GM18519 (cell line): ENCODE data around the gene HNRNPH1.
"Not testable (repeated sequence)": the region's sequence is repeated elsewhere in the genome, so short reads cannot be mapped to it uniquely, and the experiment has no call there.

Experiments
- ATAC-seq: cut with Tn5 transposase; IDR thresholded peaks from one replicate; pipeline ENCODE4 v1.9.1; 2021; ENCODE audit warnings: mild to moderate bottlenecking, moderate library complexity; ENCODE audit not compliant: unreplicated experiment, low FRiP score

Gene HNRNPH1, protein sequence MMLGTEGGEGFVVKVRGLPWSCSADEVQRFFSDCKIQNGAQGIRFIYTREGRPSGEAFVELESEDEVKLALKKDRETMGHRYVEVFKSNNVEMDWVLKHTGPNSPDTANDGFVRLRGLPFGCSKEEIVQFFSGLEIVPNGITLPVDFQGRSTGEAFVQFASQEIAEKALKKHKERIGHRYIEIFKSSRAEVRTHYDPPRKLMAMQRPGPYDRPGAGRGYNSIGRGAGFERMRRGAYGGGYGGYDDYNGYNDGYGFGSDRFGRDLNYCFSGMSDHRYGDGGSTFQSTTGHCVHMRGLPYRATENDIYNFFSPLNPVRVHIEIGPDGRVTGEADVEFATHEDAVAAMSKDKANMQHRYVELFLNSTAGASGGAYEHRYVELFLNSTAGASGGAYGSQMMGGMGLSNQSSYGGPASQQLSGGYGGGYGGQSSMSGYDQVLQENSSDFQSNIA

GRCh38 chr5:179623003-179623905 is at the start of gene HNRNPH1:
TSS of gene HNRNPH1 (minus strand) at chr5:179623671. CDS start at chr5:179623133, 538 bp downstream.
- ATAC-seq: peak; percentile 57

DNA sequence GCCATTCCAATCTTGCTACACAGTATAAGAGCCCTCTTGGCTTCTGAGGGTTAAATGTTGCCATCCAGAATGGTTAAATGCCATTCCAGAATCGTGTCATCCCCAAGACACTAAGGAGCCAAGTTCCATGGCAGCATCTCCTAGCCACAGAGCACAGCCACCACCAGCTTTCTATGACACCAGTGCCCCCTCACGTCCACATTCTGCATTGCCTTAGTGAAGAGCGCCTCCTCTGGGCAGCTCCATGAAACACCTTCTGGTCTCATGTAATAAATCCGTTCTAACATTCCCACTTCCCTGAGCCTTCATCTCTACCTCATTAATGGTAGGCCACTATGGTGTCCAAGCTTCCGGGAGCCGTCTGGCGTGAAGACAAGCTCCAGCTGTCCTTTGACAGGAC is 44.9 kb upstream of the HNRNPH1 start:
- no peak for ATAC-seq

- ATAC-seq: not testable (repeated sequence)
These were observed 38.2 kb upstream of the HNRNPH1 start for GRCh38 chr5:179661647-179662046.

DNA sequence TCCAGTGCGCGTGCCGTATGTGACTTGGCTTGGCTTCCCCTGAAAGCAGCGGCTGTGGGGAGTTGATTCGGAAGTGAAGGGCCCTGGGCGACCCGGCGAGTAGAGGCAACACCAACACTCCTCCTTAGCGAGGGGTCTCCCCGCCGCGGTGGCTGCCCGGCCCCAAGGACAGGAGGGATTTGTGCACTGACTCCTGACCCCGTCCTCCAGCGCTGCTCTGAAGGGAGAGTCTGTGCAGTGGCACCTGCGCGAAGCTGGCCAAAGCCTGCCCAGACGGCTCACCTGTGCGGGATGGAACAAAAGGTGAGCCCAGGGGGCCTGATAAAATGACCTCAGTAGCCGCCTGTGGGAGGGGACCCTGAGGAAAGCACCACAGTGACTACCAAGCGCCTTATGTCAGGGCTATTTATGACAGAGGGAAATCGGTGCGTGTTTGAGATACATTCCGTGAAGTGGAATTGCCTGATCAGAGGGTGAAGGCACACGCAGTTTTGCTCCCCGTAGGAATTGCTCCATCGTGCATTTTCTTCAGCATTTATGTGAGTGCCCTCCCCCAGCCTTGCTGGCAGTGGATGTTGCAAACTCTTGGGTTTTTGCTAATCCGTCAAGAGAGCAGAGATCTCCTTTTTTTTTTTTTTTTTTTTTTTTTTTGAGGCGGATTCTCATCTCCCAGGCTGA is 34.8 kb upstream of the HNRNPH1 start:
- peak; percentile 20 for ATAC-seq

DNA sequence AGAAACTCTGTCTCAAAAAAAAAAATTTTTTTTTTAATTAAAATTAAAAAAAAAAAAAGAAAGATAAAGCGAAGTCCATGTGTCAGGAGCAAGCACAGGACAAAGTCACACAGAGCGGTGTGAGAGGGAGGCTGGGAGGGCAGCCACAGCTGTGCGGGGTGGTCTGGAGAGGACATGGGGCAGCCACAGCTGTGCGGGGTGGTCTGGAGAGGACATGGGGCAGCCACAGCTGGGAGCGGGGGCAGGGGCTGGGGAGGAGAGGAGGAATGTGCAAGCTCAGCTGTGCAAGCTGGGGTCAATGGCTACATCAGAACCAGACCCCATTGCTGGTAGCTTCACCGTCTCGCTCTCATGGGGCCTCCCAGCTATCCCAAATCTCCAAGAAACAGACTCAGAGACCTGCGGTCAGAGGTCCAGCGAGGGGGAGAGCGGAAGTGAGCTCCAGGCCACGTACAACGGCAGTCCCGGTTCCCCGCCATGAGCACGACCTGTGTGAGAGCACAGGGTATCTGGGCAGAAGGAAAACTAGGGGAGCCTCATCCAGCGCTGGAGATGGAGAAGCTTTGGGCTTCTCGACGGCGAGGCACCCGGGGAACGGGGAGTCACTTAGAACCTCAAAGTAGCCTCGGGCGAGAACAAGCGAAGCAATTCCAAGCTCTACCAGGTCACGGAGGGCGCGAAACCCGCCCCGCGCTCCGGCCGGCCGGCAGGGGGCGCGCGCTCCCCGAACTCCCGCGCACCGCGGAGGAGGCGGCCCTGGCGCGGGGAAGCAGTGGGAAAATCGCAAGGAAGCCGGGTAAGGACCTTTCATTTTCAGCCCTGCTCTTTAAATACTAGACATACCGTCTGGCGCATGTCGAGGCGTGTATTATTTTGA is 34.1 kb upstream of the HNRNPH1 start:
- ATAC-seq: peak; percentile 86

DNA sequence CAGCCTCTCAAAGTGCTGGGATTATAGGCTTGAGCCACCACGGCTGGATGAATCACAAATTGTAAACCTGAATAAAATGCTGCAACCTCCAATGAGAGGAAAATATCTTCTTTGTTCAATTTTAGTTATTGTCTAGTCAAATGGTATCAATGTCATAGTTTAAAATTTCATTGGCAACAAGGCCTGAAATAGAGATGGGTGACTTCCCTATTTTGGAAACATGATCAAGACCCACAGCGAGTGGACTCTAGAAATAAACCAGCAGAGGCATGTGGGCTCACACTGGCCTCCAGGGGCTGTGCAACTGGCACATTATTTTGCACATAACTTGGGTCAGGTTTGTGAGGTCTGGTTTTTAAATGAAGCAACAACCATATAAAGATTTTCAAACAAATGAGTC is 29.7 kb upstream of the HNRNPH1 start:
- not testable (repeated sequence) for ATAC-seq

GRCh38 chr5:179650245-179650644 is 26.8 kb upstream of the HNRNPH1 start:
- not testable (repeated sequence) for ATAC-seq

- not testable (repeated sequence) for ATAC-seq
These were observed 25.8 kb upstream of the HNRNPH1 start for GRCh38 chr5:179649166-179649703.

- ATAC-seq: no peak
These were observed 24.9 kb upstream of the HNRNPH1 start for GRCh38 chr5:179648410-179648809.

- not testable (repeated sequence) for ATAC-seq
These were observed 21.3 kb upstream of the HNRNPH1 start for GRCh38 chr5:179644766-179645165.

- ATAC-seq: not testable (repeated sequence)
These were observed 19.9 kb upstream of the HNRNPH1 start for GRCh38 chr5:179643141-179643920.

GRCh38 chr5:179642626-179643025 is 19.2 kb upstream of the HNRNPH1 start:
- not testable (repeated sequence) for ATAC-seq

GRCh38 chr5:179641745-179642144 is 18.3 kb upstream of the HNRNPH1 start:
- ATAC-seq: not testable (repeated sequence)

DNA sequence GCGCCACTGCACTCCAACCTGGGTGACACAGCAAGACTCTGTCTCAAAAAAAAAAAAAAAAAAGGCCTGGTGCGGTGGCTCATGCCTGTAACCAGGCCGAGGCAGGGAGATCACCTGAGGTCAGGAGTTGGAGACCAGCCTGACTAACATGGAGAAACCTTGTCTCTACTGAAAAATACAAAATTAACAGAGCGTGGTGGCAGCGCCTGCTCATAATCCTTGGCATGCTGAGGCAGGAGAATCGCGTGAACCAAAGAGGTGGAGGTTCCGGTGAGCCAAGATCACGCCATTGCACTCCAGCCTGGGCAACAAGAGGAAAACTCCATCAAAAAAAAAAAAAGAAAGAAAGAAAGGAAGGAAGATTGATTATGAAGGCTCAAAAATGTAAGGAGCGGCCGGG is 15.8 kb upstream of the HNRNPH1 start:
- ATAC-seq: not testable (repeated sequence)

- ATAC-seq: peak; percentile 81
These were observed 11.1 kb upstream of the HNRNPH1 start for GRCh38 chr5:179634370-179635172.

- peak; percentile 31 for ATAC-seq
These were observed 10.3 kb upstream of the HNRNPH1 start for GRCh38 chr5:179633501-179634369.

GRCh38 chr5:179624841-179625271 is 1.4 kb upstream of the HNRNPH1 start:
- no peak for ATAC-seq
